HG03520 (cell line): ENCODE measurements around the gene RAP1B.

Experiments used
- ATAC-seq: cut with Tn5 transposase; IDR thresholded peaks from one replicate; pipeline ENCODE4 v1.9.1; 2021; ENCODE audit warnings: mild to moderate bottlenecking, moderate library complexity; ENCODE audit not compliant: unreplicated experiment

The RAP1B gene

GRCh38 chr12:68611094-68611805 lies 551 bp downstream of the RAP1B start:
- peak; percentile 23 for ATAC-seq

- no peak for ATAC-seq
Measured at GRCh38 chr12:68611806-68612160, 1.1 kb downstream of the RAP1B start.

GRCh38 chr12:68612202-68612601 lies 1.5 kb downstream of the RAP1B start:
- ATAC-seq: no peak

- no peak for ATAC-seq
Measured at GRCh38 chr12:68612697-68613096, 2.0 kb downstream of the RAP1B start.

- no peak for ATAC-seq
Measured at GRCh38 chr12:68613209-68613904, 2.7 kb downstream of the RAP1B start.

GRCh38 chr12:68614105-68614679 lies 3.5 kb downstream of the RAP1B start:
- no peak for ATAC-seq

- ATAC-seq: no peak
Measured at GRCh38 chr12:68614769-68615168, 4.1 kb downstream of the RAP1B start.

GRCh38 chr12:68617160-68617926 lies 6.6 kb downstream of the RAP1B start:
- no peak for ATAC-seq

GRCh38 chr12:68619541-68619940 lies 8.8 kb downstream of the RAP1B start:
- ATAC-seq: no peak

GRCh38 chr12:68620519-68621471 lies 10.1 kb downstream of the RAP1B start:
- no peak for ATAC-seq

GRCh38 chr12:68621472-68622081 lies 10.9 kb downstream of the RAP1B start:
- ATAC-seq: no peak

GRCh38 chr12:68622250-68622649 lies 11.6 kb downstream of the RAP1B start:
- no peak for ATAC-seq

GRCh38 chr12:68623059-68623458 lies 12.4 kb downstream of the RAP1B start:
- no peak for ATAC-seq

- no peak for ATAC-seq
Measured at GRCh38 chr12:68623984-68624383, 13.3 kb downstream of the RAP1B start.

- ATAC-seq: no peak
Measured at GRCh38 chr12:68624933-68625332, 14.2 kb downstream of the RAP1B start.

GRCh38 chr12:68627673-68628319 lies 17.1 kb downstream of the RAP1B start:
- no peak for ATAC-seq

- no peak for ATAC-seq
Measured at GRCh38 chr12:68628698-68629097, 18.0 kb downstream of the RAP1B start.

GRCh38 chr12:68630050-68630449 lies 19.4 kb downstream of the RAP1B start:
- ATAC-seq: no peak

- no peak for ATAC-seq
Measured at GRCh38 chr12:68630598-68630997, 19.9 kb downstream of the RAP1B start.
